IPS DF 6.9 (cell line): ENCODE results near the gene TMEM240.
"Not testable (repeated sequence)": the region's sequence is repeated elsewhere in the genome, so short reads cannot be mapped to it uniquely, and the experiment has no call there.

Experiments
- DNase-seq: peaks from one replicate; pipeline ENCODE4 v3.0.0-alpha.2; 2013; ENCODE audit warnings: low read depth, low spot score
- H3K27ac ChIP-seq: one replicate; pipeline ENCODE4 v1.5.1; 2013; ENCODE audit warnings: low read length, control low read depth
- H3K27me3 ChIP-seq: 2 replicates; pipeline ENCODE4 v1.6.1; 2013; ENCODE audit warnings: mild to moderate bottlenecking, low read length; ENCODE audit not compliant: control insufficient read depth, insufficient read depth
- H3K36me3 ChIP-seq: 2 replicates; pipeline ENCODE4 v1.6.1; 2013; ENCODE audit warnings: low read length; ENCODE audit not compliant: control insufficient read depth, insufficient read depth
- H3K4me1 ChIP-seq: 2 replicates; pipeline ENCODE4 v1.6.1; 2013; ENCODE audit warnings: low read length; ENCODE audit not compliant: control insufficient read depth, insufficient read depth
- H3K4me3 ChIP-seq: 2 replicates; pipeline ENCODE4 v1.5.1; 2013; ENCODE audit warnings: mild to moderate bottlenecking, low read length
- H3K9me3 ChIP-seq: 2 replicates; pipeline ENCODE4 v1.6.1; 2013; ENCODE audit warnings: low read length, inconsistent platforms; ENCODE audit not compliant: control insufficient read depth, insufficient read depth
- WGBS: extraction: QIAGEN DNeasy Blood & Tissue Kit; methylation state at CpG from one replicate; pipeline ENCODE4 v1.1.7; 2013; ENCODE audit warnings: mixed read lengths, missing lambda C conversion rate; ENCODE audit not compliant: insufficient read length, insufficient coverage; 5-methylcytosine and 5-hydroxymethylcytosine counted together

TMEM240 gene

GRCh38 chr1:1567152-1567875 lies 26.9 kb upstream of the TMEM240 start:
- no peaks in the 10 kb centered on the region for H3K27me3 ChIP-seq
- no peaks in the 10 kb centered on the region for H3K9me3 ChIP-seq
- peaks cover 12% of the 10 kb centered on the region for H3K36me3 ChIP-seq
- H3K4me3 ChIP-seq = no peak overlapping the region
- no peak for DNase-seq
- no peaks in the 10 kb centered on the region for H3K4me1 ChIP-seq
- WGBS = no CpG with 5 or more reads among the region's 31 CpGs
- no peak overlapping the region for H3K27ac ChIP-seq

GRCh38 chr1:1565340-1565739 lies 24.9 kb upstream of the TMEM240 start:
- Histone ChIP-seq H3K4me3 (no peak overlapping the region), H3K27ac (no peak overlapping the region), H3K36me3 (peaks cover 19% of the 10 kb centered on the region), H3K27me3 (no peaks in the 10 kb centered on the region), H3K4me1 (no peaks in the 10 kb centered on the region), H3K9me3 (no peaks in the 10 kb centered on the region)
- no peak for DNase-seq
- no CpG with 5 or more reads among the region's 10 CpGs for WGBS

GRCh38 chr1:1564268-1564667 lies 23.8 kb upstream of the TMEM240 start:
- H3K36me3 ChIP-seq = peaks cover 19% of the 10 kb centered on the region
- no peaks in the 10 kb centered on the region for H3K27me3 ChIP-seq
- WGBS = no CpG with 5 or more reads among the region's 19 CpGs
- no peaks in the 10 kb centered on the region for H3K9me3 ChIP-seq
- DNase-seq = no peak
- no peaks in the 10 kb centered on the region for H3K4me1 ChIP-seq
- H3K4me3 ChIP-seq = no peak overlapping the region
- H3K27ac ChIP-seq = no peak overlapping the region

GRCh38 chr1:1563688-1564087 lies 23.3 kb upstream of the TMEM240 start:
- H3K9me3 ChIP-seq = no peaks in the 10 kb centered on the region
- no peaks in the 10 kb centered on the region for H3K4me1 ChIP-seq
- no peak overlapping the region for H3K4me3 ChIP-seq
- no CpG with 5 or more reads among the region's 12 CpGs for WGBS
- no peak overlapping the region for H3K27ac ChIP-seq
- DNase-seq = no peak
- peaks cover 19% of the 10 kb centered on the region for H3K36me3 ChIP-seq
- no peaks in the 10 kb centered on the region for H3K27me3 ChIP-seq

- no peak overlapping the region for H3K4me3 ChIP-seq
- H3K36me3 ChIP-seq = peaks cover 19% of the 10 kb centered on the region
- H3K27me3 ChIP-seq = no peaks in the 10 kb centered on the region
- H3K4me1 ChIP-seq = no peaks in the 10 kb centered on the region
- H3K27ac ChIP-seq = no peak overlapping the region
- no peaks in the 10 kb centered on the region for H3K9me3 ChIP-seq
- no CpG with 5 or more reads among the region's 21 CpGs for WGBS
- no peak for DNase-seq
These were observed 22.3 kb upstream of the TMEM240 start for GRCh38 chr1:1562556-1563195.

GRCh38 chr1:1561801-1562470 lies 21.5 kb upstream of the TMEM240 start:
- peaks cover 19% of the 10 kb centered on the region for H3K36me3 ChIP-seq
- H3K27ac ChIP-seq = no peak overlapping the region
- WGBS = no CpG with 5 or more reads among the region's 15 CpGs

GRCh38 chr1:1560178-1560577 lies 19.8 kb upstream of the TMEM240 start:
- Histone ChIP-seq H3K27me3 (no peaks in the 10 kb centered on the region), H3K9me3 (no peaks in the 10 kb centered on the region), H3K36me3 (peaks cover 19% of the 10 kb centered on the region), H3K27ac (no peak overlapping the region), H3K4me1 (no peaks in the 10 kb centered on the region), H3K4me3 (no peak overlapping the region)
- DNase-seq = no peak
- WGBS = no CpG with 5 or more reads among the region's 9 CpGs

More at GRCh38 chr1:1561801-1562470, 21.5 kb upstream of the TMEM240 start:
- no peaks in the 10 kb centered on the region for H3K27me3 ChIP-seq
- DNase-seq = no peak
- no peaks in the 10 kb centered on the region for H3K9me3 ChIP-seq
- H3K4me1 ChIP-seq = no peaks in the 10 kb centered on the region
- H3K4me3 ChIP-seq = no peak overlapping the region

GRCh38 chr1:1559066-1559465 lies 18.6 kb upstream of the TMEM240 start:
- H3K27me3 ChIP-seq = no peaks in the 10 kb centered on the region
- WGBS = no CpG with 5 or more reads among the region's 17 CpGs
- H3K4me1 ChIP-seq = no peaks in the 10 kb centered on the region

GRCh38 chr1:1558591-1558990 lies 18.2 kb upstream of the TMEM240 start:
- Histone ChIP-seq H3K36me3 (peaks cover 13% of the 10 kb centered on the region), H3K4me1 (no peaks in the 10 kb centered on the region), H3K27ac (no peak overlapping the region), H3K9me3 (no peaks in the 10 kb centered on the region), H3K27me3 (no peaks in the 10 kb centered on the region), H3K4me3 (no peak overlapping the region)
- WGBS = no CpG with 5 or more reads among the region's 4 CpGs
- no peak for DNase-seq

More at GRCh38 chr1:1559066-1559465, 18.6 kb upstream of the TMEM240 start:
- no peak for DNase-seq
- Histone ChIP-seq H3K9me3 (no peaks in the 10 kb centered on the region), H3K36me3 (peaks cover 13% of the 10 kb centered on the region), H3K27ac (no peak overlapping the region), H3K4me3 (no peak overlapping the region)

GRCh38 chr1:1557688-1558087 lies 17.3 kb upstream of the TMEM240 start:
- WGBS = no CpG with 5 or more reads among the region's 7 CpGs
- not testable (repeated sequence) for H3K27me3 ChIP-seq, H3K4me3 ChIP-seq, DNase-seq, H3K4me1 ChIP-seq, H3K27ac ChIP-seq, H3K9me3 ChIP-seq
- H3K36me3 ChIP-seq = peaks cover 10% of the 10 kb centered on the region
